GM12872 (cell line): ENCODE results near the gene CDC27.

Experiments used
- CTCF ChIP-seq: IDR thresholded peaks from 3 replicates; pipeline ENCODE4 v1.5.1; 2011; ENCODE audit warnings: low read depth, mild to moderate bottlenecking, low read length, moderate library complexity; ENCODE audit not compliant: insufficient read depth

CDC27 gene

GRCh38 chr17:47170710-47171109 is 18.4 kb downstream of the CDC27 start:
- no peak for TF ChIP-seq CTCF

GRCh38 chr17:47165137-47165536 is 24.0 kb downstream of the CDC27 start:
- TF ChIP-seq CTCF: no peak

- TF ChIP-seq CTCF: no peak
Observed at GRCh38 chr17:47164263-47164662, 24.8 kb downstream of the CDC27 start.

GRCh38 chr17:47162013-47162622 is 27.0 kb downstream of the CDC27 start:
- TF ChIP-seq CTCF: no peak

GRCh38 chr17:47159315-47159714 is 29.8 kb downstream of the CDC27 start:
- no peak for TF ChIP-seq CTCF

- TF ChIP-seq CTCF: no peak
Observed at GRCh38 chr17:47145351-47145750, 43.7 kb downstream of the CDC27 start.

GRCh38 chr17:47135235-47135634 is 53.9 kb downstream of the CDC27 start:
- no peak for TF ChIP-seq CTCF
